Measurements from ENCODE around the gene CDC42BPB. TPM values are rescaled to one million over a fixed set of nuclear protein-coding genes. Genes with fewer than 3 reads are reported as not detected.
"Not testable (repeated sequence)": the region's sequence is repeated elsewhere in the genome, so short reads cannot be mapped to it uniquely, and the experiment has no call there.

CDC42BPB gene
- total RNA-seq, 4 donors from 2014 or later, result 105 to 178 (median 107) TPM

GRCh38 chr14:103026988-103027387, 30.4 kb downstream of the CDC42BPB start:
- Histone ChIP-seq H3K4me3 (no peak overlapping the region), H3K27me3 (no peaks in the 10 kb centered on the region), H3K27ac (no peak overlapping the region), H3K36me3 (no peaks in the 10 kb centered on the region), H3K4me1 (peaks cover 28% of the 10 kb centered on the region), H3K9me3 (no peaks in the 10 kb centered on the region)
- WGBS, result 89% methylated on average over 3 of the region's 3 CpGs
- DNase-seq (ENCODE audit: low spot score in 2 of 2), result no peak
- TF ChIP-seq POLR2A (IDR thresholded peaks at IDR 0.05) (no peak), CTCF (IDR thresholded peaks at IDR 0.05) (no peak)

DNA sequence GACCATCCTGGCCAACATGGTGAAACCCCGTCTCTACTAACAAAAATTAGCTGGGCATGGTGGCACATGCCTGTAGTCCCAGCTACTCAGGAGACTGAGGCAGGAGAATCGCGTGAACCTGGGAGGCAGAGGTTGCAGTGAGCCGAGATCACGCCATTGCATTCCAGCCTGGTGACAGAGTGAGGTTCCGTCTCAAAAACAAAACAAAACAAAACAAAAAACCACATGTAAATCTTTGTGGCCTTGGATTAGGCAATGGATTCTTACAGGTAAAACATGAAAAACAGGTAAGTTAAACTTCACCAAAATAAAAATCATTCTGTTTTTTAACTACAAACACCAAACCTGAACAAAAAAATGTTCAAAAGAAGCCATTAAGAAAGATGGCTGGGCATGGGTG, 31.2 kb downstream of the CDC42BPB start:
- H3K4me1 ChIP-seq, result peaks cover 27% of the 10 kb centered on the region
- not testable (repeated sequence) for H3K9me3 ChIP-seq; DNase-seq (ENCODE audit: low spot score in 2 of 2); H3K27me3 ChIP-seq; H3K4me3 ChIP-seq; H3K36me3 ChIP-seq; H3K27ac ChIP-seq
- WGBS, result 82% methylated on average over 6 of the region's 6 CpGs

DNA sequence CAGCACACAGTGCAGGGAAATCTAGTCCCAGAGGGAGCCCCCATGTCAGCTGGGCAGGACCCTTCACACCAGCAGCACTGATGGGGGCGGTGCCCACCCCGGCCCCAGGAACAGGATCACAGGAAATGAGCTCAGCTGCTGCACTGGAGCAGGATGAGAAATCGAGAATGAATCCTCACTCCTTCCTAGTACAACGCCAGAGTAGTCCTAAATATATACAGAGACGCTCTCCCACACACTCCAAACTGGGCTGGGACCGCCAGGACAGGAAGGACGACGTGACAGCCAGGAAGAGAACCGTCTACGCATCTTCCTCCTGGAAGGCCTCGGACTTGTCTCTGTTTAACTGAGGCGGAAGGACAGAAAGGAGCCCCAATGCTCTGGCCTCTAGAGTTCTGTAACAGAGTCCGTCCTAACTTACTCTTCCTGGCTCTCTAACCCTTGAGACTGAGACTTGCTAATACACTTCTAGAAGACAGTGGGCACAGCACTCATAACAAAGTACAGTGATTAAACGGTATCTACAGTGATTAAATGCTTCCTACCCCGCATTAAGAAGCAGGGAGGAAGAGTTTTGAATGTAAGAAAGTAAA, 33.4 kb downstream of the CDC42BPB start:
- H3K9me3 ChIP-seq, result no peaks in the 10 kb centered on the region
- WGBS, result 60% methylated on average over 13 of the region's 15 CpGs
- no peak for DNase-seq (ENCODE audit: low spot score in 2 of 2)
- TF ChIP-seq POLR2A (IDR thresholded peaks at IDR 0.05), result no peak
- TF ChIP-seq CTCF (IDR thresholded peaks at IDR 0.05), result no peak
- H3K4me3 ChIP-seq, result no peak overlapping the region
- H3K27ac ChIP-seq, result no peak overlapping the region
- peaks cover 33% of the 10 kb centered on the region for H3K4me1 ChIP-seq
- no peaks in the 10 kb centered on the region for H3K36me3 ChIP-seq
- H3K27me3 ChIP-seq, result no peaks in the 10 kb centered on the region

- TF ChIP-seq POLR2AphosphoS5 (IDR thresholded peaks at IDR 0.05) (no peak), POLR2A (IDR thresholded peaks at IDR 0.05) (no peak), EP300 (IDR thresholded peaks at IDR 0.05) (no peak), CTCF (IDR thresholded peaks at IDR 0.05) (no peak)
- Histone ChIP-seq H3K27me3 (no peaks in the 10 kb centered on the region), H3K36me3 (no peaks in the 10 kb centered on the region), H3K4me1 (peaks cover 30% of the 10 kb centered on the region), H3K27ac (peak overlapping the region; percentile 39), H3K9me3 (no peaks in the 10 kb centered on the region), H3K4me3 (no peak overlapping the region)
- no peak for DNase-seq (ENCODE audit: low spot score in 2 of 2)
- 21% methylated on average over 2 of the region's 2 CpGs for WGBS
Observed at GRCh38 chr14:103022685-103023044, 34.7 kb downstream of the CDC42BPB start.

- peaks cover 30% of the 10 kb centered on the region for H3K4me1 ChIP-seq
Observed at GRCh38 chr14:103022002-103022684, 35.2 kb downstream of the CDC42BPB start.

More at GRCh38 chr14:103022002-103022684, 35.2 kb downstream of the CDC42BPB start:
- WGBS, result 25% methylated on average over 12 of the region's 12 CpGs
- no peak for TF ChIP-seq POLR2A (IDR thresholded peaks at IDR 0.05)
- no peak for TF ChIP-seq CTCF (IDR thresholded peaks at IDR 0.05)
- no peak for TF ChIP-seq POLR2AphosphoS5 (IDR thresholded peaks at IDR 0.05)
- TF ChIP-seq EP300 (IDR thresholded peaks at IDR 0.05), result no peak
- Histone ChIP-seq H3K36me3 (no peaks in the 10 kb centered on the region), H3K27ac (peak overlapping the region; percentile 39), H3K9me3 (no peaks in the 10 kb centered on the region), H3K27me3 (no peaks in the 10 kb centered on the region), H3K4me3 (no peak overlapping the region)
- no peak for DNase-seq (ENCODE audit: low spot score in 2 of 2)

Measured in suprapubic skin (tissue), 4 donors.